Panc1 (cell line): ENCODE data around the gene COL4A3. TPM values are rescaled to one million over a fixed set of nuclear protein-coding genes. Genes with fewer than 3 reads are reported as not detected.

Experiments
- ATAC-seq: fragments of 200-7000 bp; cut with Tn5 transposase; 2 replicates; pipeline ENCODE4 v1.9.1; 2020; ENCODE audit warnings: mild to moderate bottlenecking, moderate library complexity
- BruUV-seq: library from RNA; stranded (reverse); fragments of 400-500 nt; replicated peaks from 2 replicates; lab custom pipeline; 2021; lab: Mats Ljungman, UMichigan
- CTCF ChIA-PET: fragments of 300-600 bp; sonication (Branson Sonifier 250); formaldehyde crosslinking; loops from one replicate; lab custom pipeline; 2022; ENCODE audit warnings: antibody characterized with exemption; lab: Charles Lee
- POLR2A ChIA-PET: fragments of 300-600 bp; sonication (Branson Sonifier 250); formaldehyde crosslinking; loops from one replicate; lab custom pipeline; 2022; ENCODE audit warnings: antibody characterized with exemption; lab: Charles Lee
- DNase-seq: peaks from one replicate; pipeline ENCODE4 v3.0.0-alpha.2; 2010; ENCODE audit warnings: low read depth, low spot score
- H3K27ac ChIP-seq: 2 replicates; pipeline ENCODE4 v1.5.1; 2011; ENCODE audit warnings: mild to moderate bottlenecking, low read length, inconsistent platforms
- H3K27me3 ChIP-seq: fragments of 200-500 bp; sonication (Bioruptor generic); 2 replicates; pipeline ENCODE4 v1.6.0; 2014; ENCODE audit warnings: low read length, inconsistent platforms; ENCODE audit not compliant: control insufficient read depth, insufficient read depth
- H3K36me3 ChIP-seq: fragments of 200-500 bp; sonication (Bioruptor generic); 2 replicates; pipeline ENCODE4 v1.5.1; 2014; ENCODE audit warnings: inconsistent platforms, mild to moderate bottlenecking, low read length, moderate library complexity; ENCODE audit not compliant: control insufficient read depth, insufficient read depth
- H3K4me1 ChIP-seq: 2 replicates; pipeline ENCODE4 v1.5.1; 2011; ENCODE audit warnings: inconsistent platforms, mild to moderate bottlenecking, low read length, moderate library complexity; ENCODE audit not compliant: control insufficient read depth, insufficient read depth
- H3K4me3 ChIP-seq, 2 experiments: 2 replicates each; pipeline ENCODE4 v1.5.1; 2011 to 2012; ENCODE audit warnings: low read depth in 2 of 2, low read length in 2 of 2, mild to moderate bottlenecking in 2 of 2, inconsistent platforms in 1 of 2, moderate library complexity in 1 of 2
- H3K9me3 ChIP-seq: fragments of 200-500 bp; sonication (Bioruptor generic); 2 replicates; pipeline ENCODE4 v1.5.1; 2014; ENCODE audit warnings: low read depth, mild to moderate bottlenecking, inconsistent platforms, low read length, moderate library complexity; ENCODE audit not compliant: control insufficient read depth, insufficient read depth
- CTCF ChIP-seq: fragments of 450-650 bp; IDR thresholded peaks from 2 replicates; pipeline ENCODE4 v1.5.1; 2017; ENCODE audit warnings: mild to moderate bottlenecking
- POLR2AphosphoS5 ChIP-seq: IDR thresholded peaks from 2 replicates; pipeline ENCODE4 v1.6.1; 2012; ENCODE audit warnings: mild to moderate bottlenecking, low read depth, low read length, moderate library complexity
- REST ChIP-seq, 2 experiments: IDR thresholded peaks; 2 replicates each; pipeline ENCODE4 v1.6.1; 2011 to 2012; ENCODE audit warnings: low read depth in 2 of 2, control low read depth in 1 of 2, low read length in 1 of 2, mild to moderate bottlenecking in 1 of 2, moderate library complexity in 1 of 2; ENCODE audit not compliant: insufficient read depth in 1 of 2
- SIN3A ChIP-seq: IDR thresholded peaks from 2 replicates; pipeline ENCODE4 v1.6.1; 2012; ENCODE audit warnings: low read depth, mild to moderate bottlenecking, low read length, moderate library complexity, borderline replicate concordance; ENCODE audit not compliant: insufficient read depth
- TCF7L2 ChIP-seq: IDR thresholded peaks from 2 replicates; pipeline ENCODE4 v1.6.1; 2011; ENCODE audit warnings: mild to moderate bottlenecking, low read depth, low read length, inconsistent platforms
- in situ Hi-C: cut with HindIII; loops from 2 replicates; pipeline ENCODE4 v1.10.0; 2016; ENCODE audit warnings: low sequenced_read_pairs, low pct_unique_long_range_greater_than_20kb
- intact Hi-C: fragments of 100-400 bp; cut with micrococcal nuclease; formaldehyde crosslinking; loops from one replicate; pipeline ENCODE4 v1.10.0; 2022; ENCODE audit not compliant: unreplicated experiment
- total RNA-seq: library from RNA; stranded (reverse); gene quantifications from one replicate; pipeline ENCODE4 v1.2.1, GENCODE V29; 2021; ENCODE audit not compliant: unreplicated experiment

The COL4A3 gene
- total RNA-seq, 1 experiment from 2014 or later, result 0.18 TPM

GRCh38 chr2:227125506-227125905 is 38.9 kb upstream of the COL4A3 start:
- BruUV-seq, result no TSS peak

DNA sequence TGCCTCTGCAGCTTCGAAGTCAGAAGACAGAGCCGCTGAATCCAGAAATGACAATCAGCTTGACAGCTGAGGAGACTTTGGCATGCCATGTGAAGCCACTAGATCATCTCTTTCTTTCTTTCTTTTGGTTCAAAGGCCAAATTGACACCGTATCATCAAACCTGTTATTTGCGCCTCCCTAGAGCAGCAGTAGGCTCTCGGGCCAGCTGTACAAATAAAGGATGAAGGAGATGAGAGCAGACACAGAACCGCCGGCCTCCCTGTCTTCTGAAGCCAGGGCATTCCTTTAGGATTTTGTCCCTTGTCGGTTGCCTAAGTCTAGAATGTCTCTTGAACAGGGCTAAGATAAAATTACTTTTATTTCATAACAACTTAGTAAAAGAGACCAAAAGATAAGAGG is 37.2 kb upstream of the COL4A3 start:
- H3K4me1 ChIP-seq, result no peaks in the 10 kb centered on the region
- peaks cover 2% of the 10 kb centered on the region; the same call in 1 of the 2 replicates for H3K27me3 ChIP-seq
- H3K27ac ChIP-seq, result no peak overlapping the region
- no peaks in the 10 kb centered on the region for H3K36me3 ChIP-seq
- BruUV-seq, result no TSS peak
- intact Hi-C loops (no loop called here), in situ Hi-C loops (no loop called here)
- no peak for TF ChIP-seq CTCF
- no peak for TF ChIP-seq SIN3A
- no peak for TF ChIP-seq POLR2AphosphoS5
- no peak for TF ChIP-seq REST (IDR thresholded peaks at IDR 0.05; ENCODE audit: insufficient read depth in 1 of 2, low read depth in 2 of 2, low read length in 1 of 2)
- no peak for TF ChIP-seq TCF7L2
- no peak for ATAC-seq
- ChIA-PET POLR2A (no interaction called here), CTCF (no interaction called here)
- no peaks in the 10 kb centered on the region for H3K9me3 ChIP-seq
- H3K4me3 ChIP-seq, result no peak overlapping the region
- DNase-seq, result no peak

More at GRCh38 chr2:227125506-227125905, 38.9 kb upstream of the COL4A3 start:
- ChIA-PET CTCF (interaction anchor here (0.5 to 1.0 kb wide), 2 partner anchors 33 to 113 kb away, joined by 3 to 4 read pairs; no protein-coding TSS in a partner anchor), POLR2A (no interaction called here)
- Histone ChIP-seq H3K36me3 (no peaks in the 10 kb centered on the region), H3K4me1 (no peaks in the 10 kb centered on the region), H3K9me3 (no peaks in the 10 kb centered on the region), H3K27me3 (peaks cover 2% of the 10 kb centered on the region; the same call in 1 of the 2 replicates), H3K27ac (no peak overlapping the region), H3K4me3 (no peak overlapping the region)
- ATAC-seq (peak; percentile 73), DNase-seq (no peak)
- TF ChIP-seq CTCF, result peak; percentile 72
- no peak for TF ChIP-seq POLR2AphosphoS5
- in situ Hi-C loops (no loop called here), intact Hi-C loops (no loop called here)
